Hepatocyte (in vitro differentiated cells): ENCODE results near the gene APOM.

ENCODE experiments used
- CTCF ChIP-seq: fragments of 200-600 bp; sonication (generic); IDR thresholded peaks from 2 replicates; pipeline ENCODE4 v1.5.1; 2016; ENCODE audit warnings: antibody characterized with exemption, mild to moderate bottlenecking; ENCODE audit not compliant: poor library complexity
- EZH2 ChIP-seq: fragments of 200-600 bp; sonication (generic); IDR thresholded peaks from 2 replicates; pipeline ENCODE4 v1.6.1; 2016; ENCODE audit warnings: antibody characterized with exemption, mild to moderate bottlenecking, borderline replicate concordance

GRCh38 chr6:31700740-31701401, 45.2 kb downstream of the APOM start:
- no peak for TF ChIP-seq EZH2
- TF ChIP-seq CTCF: no peak
